ENCODE results near the gene CCNB2. TPM values are rescaled to one million over a fixed set of nuclear protein-coding genes. Genes with fewer than 3 reads are reported as not detected.

Gene CCNB2
- polyA plus RNA-seq, 1 donor from 2014 or later: 4.4 TPM

GRCh38 chr15:59172289-59172901 is 67.4 kb downstream of the CCNB2 start:
- TF ChIP-seq EZH2 (IDR thresholded peaks at IDR 0.05; ENCODE audit: borderline replicate concordance, insufficient read depth, low read length, poor library complexity, severe bottlenecking) (no peak), POLR2AphosphoS5 (IDR thresholded peaks at IDR 0.05) (no peak), EP300 (conservative IDR thresholded peaks at IDR 0.05; ENCODE audit: poor library complexity, severe bottlenecking) (no peak), CTCF (IDR thresholded peaks at IDR 0.05; ENCODE audit: poor library complexity, severe bottlenecking) (no peak), MXI1 (conservative IDR thresholded peaks at IDR 0.05; ENCODE audit: poor library complexity, severe bottlenecking) (no peak), TAF1 (IDR thresholded peaks at IDR 0.05; ENCODE audit: low read depth) (no peak), REST (IDR thresholded peaks at IDR 0.05; ENCODE audit: borderline replicate concordance) (no peak), SMC3 (conservative IDR thresholded peaks at IDR 0.05; ENCODE audit: poor library complexity) (no peak), RAD21 (conservative IDR thresholded peaks at IDR 0.05) (no peak)
- no peaks in the 10 kb centered on the region for H3K9me2 ChIP-seq (ENCODE audit: insufficient read depth, low read length)
- no peaks in the 10 kb centered on the region for H3K79me2 ChIP-seq (replicated peaks; ENCODE audit: insufficient read depth, low read length)
- H3K36me3 ChIP-seq (ENCODE audit: insufficient read depth, low read length): no peaks in the 10 kb centered on the region
- no peaks in the 10 kb centered on the region for H3K9me3 ChIP-seq (ENCODE audit: low read length)
- H3K27ac ChIP-seq (ENCODE audit: low read length): no peak overlapping the region
- H3K9ac ChIP-seq (ENCODE audit: low read length): no peak overlapping the region
- no peaks in the 10 kb centered on the region for H4K20me1 ChIP-seq (ENCODE audit: insufficient read depth)
- no peak overlapping the region for H3K4me2 ChIP-seq (ENCODE audit: low read length)
- no peak overlapping the region for H2AFZ ChIP-seq (ENCODE audit: low read depth, low read length)
- no peak overlapping the region for H3K4me3 ChIP-seq (ENCODE audit: low read length)
- no peaks in the 10 kb centered on the region for H3K27me3 ChIP-seq (ENCODE audit: insufficient read depth, low read depth, low read length)
- H3F3A ChIP-seq (ENCODE audit: insufficient read depth, low read length, poor library complexity, severe bottlenecking): no peaks in the 10 kb centered on the region

GRCh38 chr15:59173194-59173593 is 68.2 kb downstream of the CCNB2 start:
- H3K9ac ChIP-seq (ENCODE audit: low read length): no peak overlapping the region
- no peaks in the 10 kb centered on the region for H4K20me1 ChIP-seq (ENCODE audit: insufficient read depth)
- no peak for TF ChIP-seq EZH2 (IDR thresholded peaks at IDR 0.05; ENCODE audit: borderline replicate concordance, insufficient read depth, low read length, poor library complexity, severe bottlenecking)
- H3K9me3 ChIP-seq (ENCODE audit: low read length): no peaks in the 10 kb centered on the region
- H3F3A ChIP-seq (ENCODE audit: insufficient read depth, low read length, poor library complexity, severe bottlenecking): no peaks in the 10 kb centered on the region
- no peak overlapping the region for H2AFZ ChIP-seq (ENCODE audit: low read depth, low read length)
- H3K9me2 ChIP-seq (ENCODE audit: insufficient read depth, low read length): no peaks in the 10 kb centered on the region
- H3K27me3 ChIP-seq (ENCODE audit: insufficient read depth, low read depth, low read length): no peaks in the 10 kb centered on the region
- no peaks in the 10 kb centered on the region for H3K79me2 ChIP-seq (replicated peaks; ENCODE audit: insufficient read depth, low read length)
- no peak overlapping the region for H3K4me3 ChIP-seq (ENCODE audit: low read length)
- no peak overlapping the region for H3K27ac ChIP-seq (ENCODE audit: low read length)
- no peak overlapping the region for H3K4me2 ChIP-seq (ENCODE audit: low read length)
- no peaks in the 10 kb centered on the region for H3K36me3 ChIP-seq (ENCODE audit: insufficient read depth, low read length)

Measured in neural cell (in vitro differentiated cells).